Stimulated activated CD4-positive, alpha-beta T cell treated with anti-CD3 and anti-CD28 coated beads, Interleukin-2, amount 100 ng/mL, for 48 hours (primary cell): ENCODE data around the gene ADAD1.
"Not testable (repeated sequence)": the region's sequence is repeated elsewhere in the genome, so short reads cannot be mapped to it uniquely, and the experiment has no call there.

Experiments
- DNase-seq, 2 donors: peaks; one replicate each; pipeline ENCODE4 v3.0.0-alpha.2; 2020

Gene ADAD1

GRCh38 chr4:122378711-122379110 lies at the start of gene ADAD1:
Gene ADAD1, plus strand, starts transcription at chr4:122379011. Its CDS starts 1,059 bp downstream, at chr4:122380070.
- DNase-seq = no peak

DNA sequence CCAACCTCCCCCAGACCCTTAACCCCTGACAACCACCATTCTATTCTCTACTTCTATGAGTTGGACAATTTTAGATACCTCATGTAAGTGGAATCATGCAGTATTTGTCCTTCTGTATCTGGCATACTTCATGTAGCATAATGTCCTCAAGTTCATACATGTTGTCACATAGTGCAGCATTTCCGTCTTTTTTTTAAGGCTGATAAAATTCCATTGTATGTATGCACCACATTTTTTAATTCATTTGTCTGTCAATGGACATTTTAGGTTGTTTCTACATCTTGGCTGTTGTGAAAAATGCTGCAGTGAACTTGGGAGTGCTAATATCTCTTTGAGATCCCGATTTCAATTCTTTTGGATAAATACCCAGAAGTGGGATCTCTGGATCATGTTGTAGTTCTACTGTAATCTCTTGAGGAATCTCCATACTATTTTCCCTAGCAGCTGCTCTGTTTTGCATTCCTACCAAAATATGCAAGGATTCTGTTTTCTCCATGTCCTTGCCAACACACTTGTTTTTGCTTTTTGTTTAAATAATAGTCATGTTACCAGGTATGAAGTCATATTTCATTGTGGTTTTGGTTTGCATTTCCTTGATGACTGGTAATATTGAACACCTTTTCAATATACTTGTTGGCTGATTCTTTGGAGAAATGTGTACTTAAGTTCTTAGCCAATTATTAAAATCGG lies 48.8 kb upstream of the ADAD1 start:
- no peak for DNase-seq

DNA sequence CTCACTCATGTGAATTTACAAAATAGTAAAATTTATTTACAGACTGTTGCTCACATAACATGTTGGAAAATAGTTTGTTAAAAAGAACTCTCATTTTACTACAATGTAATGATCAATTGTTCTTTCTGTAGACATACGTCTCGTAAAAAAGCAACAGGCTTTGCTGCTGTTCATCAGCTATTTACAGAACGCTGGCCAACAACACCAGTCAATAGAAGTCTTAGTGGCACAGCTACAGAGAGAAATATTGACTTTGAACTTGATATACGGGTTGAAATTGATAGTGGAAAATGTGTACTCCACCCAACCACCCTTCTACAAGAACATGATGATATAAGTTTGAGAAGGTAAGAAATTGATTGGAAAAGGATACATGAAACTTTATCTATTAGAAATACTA lies 47.6 kb upstream of the ADAD1 start:
- no peak for DNase-seq

DNA sequence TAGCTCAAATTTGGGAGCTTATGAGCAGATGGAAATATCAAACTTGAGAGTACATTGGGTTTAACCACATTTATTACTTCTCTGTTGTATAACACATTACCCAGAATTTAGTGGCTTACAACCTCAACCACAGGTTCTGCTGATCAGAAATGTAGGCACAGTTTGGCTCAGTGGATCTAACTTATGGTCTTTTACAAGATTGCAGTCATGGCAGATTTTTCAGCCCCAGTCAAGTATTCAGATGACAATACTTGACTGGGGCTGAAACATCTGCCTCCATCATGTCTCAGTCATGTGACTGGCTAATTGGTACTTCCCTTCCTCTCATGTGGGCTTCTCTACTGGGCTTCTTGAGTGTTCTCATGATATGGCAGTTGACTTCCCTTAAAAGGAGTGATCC lies 44.0 kb upstream of the ADAD1 start:
- no peak for DNase-seq

- DNase-seq = no peak
Observed at GRCh38 chr4:122341886-122342285, 36.9 kb upstream of the ADAD1 start.

- no peak for DNase-seq
Observed at GRCh38 chr4:122346036-122346435, 32.8 kb upstream of the ADAD1 start.

DNA sequence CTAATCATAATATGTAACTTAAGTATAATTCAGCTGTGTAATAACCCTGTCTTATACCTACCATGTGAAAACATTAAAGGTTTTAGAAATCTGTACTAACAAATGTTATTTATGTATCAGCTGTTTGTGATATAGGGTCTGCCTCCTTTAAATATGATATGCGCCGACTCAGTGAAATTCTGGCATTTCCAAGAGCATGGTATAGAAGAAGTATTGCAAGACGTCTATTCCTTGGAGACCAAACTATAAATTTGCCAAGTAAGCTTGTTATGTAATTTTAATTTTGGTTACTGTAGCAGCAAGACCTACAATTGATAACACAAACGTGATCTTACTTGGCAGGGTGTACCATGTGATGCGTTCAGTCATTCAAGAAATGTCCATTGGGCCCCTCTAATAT lies 32.3 kb upstream of the ADAD1 start:
- DNase-seq = no peak

DNA sequence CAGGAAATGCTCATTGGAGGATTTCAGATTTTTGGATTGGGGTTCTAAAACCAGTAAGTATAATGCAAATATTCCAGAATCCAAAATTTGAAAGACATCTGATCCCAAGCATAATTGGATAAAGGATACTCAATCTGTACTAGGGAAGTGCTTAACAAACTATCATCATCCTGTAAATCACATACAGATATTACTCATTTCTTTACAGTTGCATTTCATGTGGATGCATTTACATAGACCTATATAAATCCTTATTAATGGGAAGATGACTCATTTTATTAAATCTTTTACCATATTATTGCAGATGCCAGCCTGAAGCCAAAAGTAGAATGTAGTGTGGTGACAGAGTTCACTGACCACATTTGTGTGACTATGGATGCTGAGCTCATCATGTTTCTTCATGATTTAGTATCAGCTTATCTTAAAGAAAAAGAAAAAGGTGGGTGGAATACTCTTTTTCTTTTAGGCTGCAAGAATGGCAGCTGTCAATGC lies 22.4 kb upstream of the ADAD1 start:
- DNase-seq = no peak

- DNase-seq = no peak
Observed at GRCh38 chr4:122360754-122361153, 18.1 kb upstream of the ADAD1 start.

DNA sequence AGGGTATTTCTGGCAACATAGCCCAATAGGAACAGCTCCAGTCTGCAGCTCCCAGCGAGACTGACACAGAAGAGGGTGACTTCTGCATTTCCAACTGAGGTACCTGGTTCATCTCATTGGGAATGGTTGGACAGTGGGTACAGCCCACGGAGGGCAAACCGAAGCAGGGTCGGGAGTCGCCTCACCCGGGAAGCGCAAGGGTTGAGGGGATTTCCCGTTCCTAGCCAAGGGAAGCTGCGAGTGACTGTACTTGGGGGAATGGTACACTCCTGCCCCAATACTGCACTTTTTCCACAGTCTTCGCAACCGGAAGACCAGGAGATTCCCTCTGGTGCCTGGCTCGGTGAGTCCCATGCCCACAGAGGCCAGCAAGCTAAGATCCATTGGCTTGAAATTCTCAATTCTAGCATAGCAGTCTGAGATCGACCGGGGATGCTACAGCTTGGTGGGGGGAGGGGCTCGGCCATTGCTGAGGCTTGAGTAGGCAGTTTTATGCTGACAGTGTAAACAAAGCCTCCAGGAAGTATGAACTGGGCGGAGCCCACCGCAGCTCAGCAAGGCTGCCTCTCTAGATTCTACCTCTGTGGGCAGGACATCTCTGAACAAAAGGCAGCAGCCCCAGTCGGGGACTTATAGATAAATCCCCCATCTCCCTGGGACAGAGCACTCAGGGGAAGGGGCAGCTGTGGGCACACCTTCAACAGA lies 14.0 kb upstream of the ADAD1 start:
- no peak for DNase-seq

DNA sequence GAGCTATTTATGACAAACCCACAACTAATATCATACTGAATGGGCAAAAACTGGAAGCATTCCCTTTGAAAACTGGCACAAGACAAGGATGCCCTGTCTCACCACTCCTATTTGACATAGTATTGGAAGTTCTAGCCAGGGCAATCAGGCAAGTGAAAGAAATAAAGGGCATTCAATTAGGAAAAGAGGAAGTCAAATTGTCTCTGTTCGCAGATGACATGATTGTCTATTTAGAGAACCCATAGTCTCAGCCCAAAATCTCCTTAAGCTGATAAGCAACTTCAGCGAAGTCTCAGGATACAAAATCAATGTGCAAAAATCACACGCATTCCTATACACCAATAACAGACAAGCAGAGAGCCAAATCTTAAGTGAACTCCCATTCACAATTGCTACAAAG lies 10.0 kb upstream of the ADAD1 start:
- not testable (repeated sequence) for DNase-seq

GRCh38 chr4:122377352-122377751 lies 1.5 kb upstream of the ADAD1 start:
- DNase-seq = no peak

GRCh38 chr4:122379239-122379638 lies 428 bp downstream of the ADAD1 start:
- DNase-seq = no peak

DNA sequence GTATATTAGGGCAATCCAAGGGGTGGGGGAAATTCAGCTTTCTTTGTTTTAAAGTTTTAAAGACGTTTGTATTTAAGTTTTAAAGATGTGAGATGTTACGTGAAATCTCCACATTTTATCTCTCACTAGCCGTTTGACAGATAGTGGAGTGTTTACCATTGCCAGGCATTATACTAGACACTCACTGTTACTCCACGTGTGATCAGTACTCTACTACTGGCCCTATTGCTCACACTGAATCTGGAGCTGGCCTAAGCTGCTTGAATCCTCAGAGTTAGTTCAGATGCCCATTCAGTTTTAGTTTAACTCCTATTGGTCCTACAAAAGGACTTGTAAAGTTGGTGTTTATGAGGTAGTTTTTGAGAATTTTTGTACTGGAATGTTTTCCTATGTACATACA lies 4.5 kb downstream of the ADAD1 start:
- no peak for DNase-seq

GRCh38 chr4:122384245-122384644 lies 5.4 kb downstream of the ADAD1 start:
- no peak for DNase-seq

GRCh38 chr4:122393276-122393675 lies 14.5 kb downstream of the ADAD1 start:
- DNase-seq = no peak

DNA sequence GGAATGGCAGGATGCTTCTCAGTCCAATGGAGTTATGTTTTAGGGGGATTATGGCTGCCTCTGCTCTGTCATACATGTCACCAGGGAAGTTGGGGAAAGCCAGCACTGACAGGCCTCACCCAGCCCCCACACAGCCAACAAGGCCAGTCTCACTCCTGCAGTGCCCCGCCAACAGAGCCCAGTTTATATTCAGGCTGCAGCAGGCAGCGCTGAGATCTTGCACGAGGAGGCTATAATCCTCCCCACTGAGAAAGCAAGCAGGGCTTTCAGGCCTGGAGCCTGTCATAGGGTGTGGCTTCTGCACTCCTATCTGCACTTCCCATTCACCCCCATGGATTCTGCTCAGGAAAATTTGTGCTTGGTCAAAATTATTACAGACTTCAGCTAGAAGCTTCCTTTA lies 25.1 kb downstream of the ADAD1 start:
- no peak for DNase-seq

DNA sequence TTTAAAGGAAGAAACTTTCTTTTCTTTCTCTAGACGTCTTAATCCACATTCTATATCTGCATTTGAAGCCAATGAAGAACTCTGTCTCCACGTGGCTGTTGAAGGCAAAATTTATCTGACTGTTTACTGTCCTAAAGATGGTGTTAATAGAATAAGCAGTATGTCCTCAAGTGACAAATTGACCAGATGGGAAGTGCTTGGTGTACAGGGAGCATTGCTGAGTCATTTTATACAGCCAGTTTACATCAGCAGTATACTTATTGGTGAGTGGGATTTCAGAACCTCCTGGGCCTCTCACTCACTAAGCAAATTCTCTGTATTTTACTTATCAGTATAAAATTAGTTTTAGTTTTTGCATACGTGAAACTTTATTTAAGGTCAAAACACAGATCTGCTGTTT lies 33.7 kb downstream of the ADAD1 start:
- DNase-seq = no peak

DNA sequence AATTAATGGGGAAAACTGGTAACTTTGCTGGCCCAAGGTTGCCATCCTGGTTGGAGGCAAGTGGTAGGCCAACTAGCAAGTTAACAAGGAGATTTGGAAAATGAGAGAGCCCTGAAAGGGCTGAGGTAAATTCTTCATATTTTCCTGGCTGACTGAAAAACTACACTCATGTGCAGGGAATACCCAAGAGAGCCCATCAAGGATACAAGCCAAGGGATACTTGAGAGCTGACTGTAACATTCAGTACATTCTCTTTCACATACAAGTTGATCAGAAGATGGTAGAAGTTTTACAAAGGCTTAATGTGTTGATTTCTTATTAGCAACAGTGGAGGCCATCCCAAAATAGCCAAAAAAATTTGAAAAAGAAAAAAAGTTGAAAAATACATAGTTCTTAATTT lies 44.4 kb downstream of the ADAD1 start:
- DNase-seq = no peak

DNA sequence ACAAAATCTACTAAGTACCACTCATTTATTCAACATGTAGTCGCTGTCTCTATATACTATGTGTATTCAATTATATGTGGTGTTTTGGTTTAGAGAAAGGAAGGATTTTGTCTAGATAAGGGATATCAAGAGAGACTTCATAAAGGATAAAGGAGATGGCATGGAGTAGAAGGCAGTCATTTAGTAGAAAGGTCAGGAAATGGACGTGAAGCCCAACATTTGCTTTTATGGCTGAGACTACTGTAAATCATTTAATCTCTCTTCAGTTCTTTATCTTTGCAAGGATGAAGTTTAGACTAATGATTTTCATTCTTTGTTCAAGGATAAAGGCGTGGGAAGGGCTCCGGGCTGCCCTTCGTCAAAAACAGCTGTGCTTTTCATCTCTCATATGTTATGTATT lies 52.5 kb downstream of the ADAD1 start:
- DNase-seq = no peak

DNA sequence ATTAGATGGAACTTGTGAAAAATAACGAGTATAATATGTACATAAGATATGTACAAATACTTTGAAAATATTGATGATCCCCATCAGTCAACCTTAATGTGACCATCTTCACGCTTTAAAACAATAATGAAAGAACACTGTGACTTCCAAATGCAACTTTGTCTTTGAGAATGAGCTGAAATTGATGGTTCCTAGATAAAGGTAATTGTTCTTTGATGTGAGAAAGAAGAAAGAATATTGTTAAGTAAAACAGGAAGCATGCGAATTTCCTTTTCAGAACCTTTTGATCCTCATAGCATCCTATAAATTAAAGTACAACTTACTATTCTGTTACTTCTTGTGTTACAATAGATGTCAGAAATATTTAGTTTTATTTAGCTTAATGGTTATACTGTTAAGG lies 55.5 kb downstream of the ADAD1 start:
- no peak for DNase-seq

GRCh38 chr4:122450847-122451246 lies 72.0 kb downstream of the ADAD1 start:
- peak; percentile 10 to 32 for DNase-seq

DNA sequence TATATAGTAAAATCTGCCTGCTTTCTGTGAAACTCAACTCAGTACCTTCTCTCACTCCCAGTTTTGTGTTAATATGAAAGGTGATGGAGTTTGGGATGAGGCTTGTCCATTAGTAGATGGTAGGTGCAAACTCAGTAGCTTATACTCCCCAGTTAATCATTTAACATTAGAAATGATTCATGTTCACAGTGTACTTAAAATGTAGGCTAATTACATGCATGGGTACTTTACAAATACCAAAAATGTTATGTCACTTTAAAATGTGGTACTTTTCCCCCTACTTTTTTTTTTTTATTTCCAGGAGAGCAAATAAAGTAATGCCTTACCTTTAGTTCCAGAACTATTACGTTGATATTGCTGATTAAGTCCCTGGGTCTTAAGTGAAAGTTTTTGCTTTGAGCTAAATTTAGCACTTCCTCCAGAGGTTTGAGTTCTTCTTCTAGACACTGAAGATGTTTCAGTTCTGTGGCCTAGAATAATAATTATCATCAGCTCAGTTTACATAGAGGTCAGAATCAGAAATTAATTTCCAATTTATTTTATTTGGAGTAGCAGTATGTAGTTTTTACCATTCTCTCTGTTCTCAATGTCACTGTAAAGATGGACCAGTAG lies 74.7 kb downstream of the ADAD1 start:
- DNase-seq = no peak
